Right renal cortex interstitium (tissue), 3 donors: ENCODE data around the gene BACH2. TPM values are rescaled to one million over a fixed set of nuclear protein-coding genes. Genes with fewer than 3 reads are reported as not detected.

Source experiments
- DNase-seq, 3 donors: peaks; one replicate each; pipeline ENCODE4 v3.0.0-alpha.2; 2013; ENCODE audit warnings: low read depth in 3 of 3, low spot score in 2 of 3
- polyA plus RNA-seq, 3 donors: library from polyadenylated mRNA; unstranded; fragments of 120-200 nt; gene quantifications; one replicate each; pipeline ENCODE4 v1.2.1, GENCODE V29; 2013; ENCODE audit not compliant: insufficient read length in 3 of 3

BACH2 gene
- polyA plus RNA-seq, 3 donors, result 9.1 to 11.3 (median 10.0) TPM

- no peak for DNase-seq
These were observed 287.6 kb downstream of the BACH2 start for GRCh38 chr6:90008908-90009501.

GRCh38 chr6:90008189-90008907 lies 288.3 kb downstream of the BACH2 start:
- no peak for DNase-seq

GRCh38 chr6:90005048-90005827 lies 291.4 kb downstream of the BACH2 start:
- no peak for DNase-seq

- no peak for DNase-seq
These were observed 292.1 kb downstream of the BACH2 start for GRCh38 chr6:90004511-90004910.

- DNase-seq, result no peak
These were observed 292.7 kb downstream of the BACH2 start for GRCh38 chr6:90003941-90004340.

GRCh38 chr6:90003069-90003795 lies 293.4 kb downstream of the BACH2 start:
- no peak for DNase-seq

- no peak for DNase-seq
These were observed 295.5 kb downstream of the BACH2 start for GRCh38 chr6:90000864-90001731.

- DNase-seq, result no peak
These were observed 296.5 kb downstream of the BACH2 start for GRCh38 chr6:89999945-90000825.

GRCh38 chr6:89999154-89999553 lies 297.5 kb downstream of the BACH2 start:
- DNase-seq, result no peak

- no peak for DNase-seq
These were observed 298.9 kb downstream of the BACH2 start for GRCh38 chr6:89997456-89998445.

- DNase-seq, result no peak
These were observed 303.2 kb downstream of the BACH2 start for GRCh38 chr6:89993411-89993810.

- no peak for DNase-seq
These were observed 303.8 kb downstream of the BACH2 start for GRCh38 chr6:89992818-89993217.

- no peak for DNase-seq
These were observed 306.9 kb downstream of the BACH2 start for GRCh38 chr6:89989742-89990141.

GRCh38 chr6:89987830-89988229 lies 308.8 kb downstream of the BACH2 start:
- no peak for DNase-seq

- no peak for DNase-seq
These were observed 309.5 kb downstream of the BACH2 start for GRCh38 chr6:89987140-89987539.

- no peak for DNase-seq
These were observed 310.0 kb downstream of the BACH2 start for GRCh38 chr6:89986650-89987074.

GRCh38 chr6:89985751-89986493 lies 310.7 kb downstream of the BACH2 start:
- DNase-seq, result no peak
